ENCODE results near the gene CLNK.

CLNK gene

GRCh38 chr4:10684631-10685030, at the start of gene CLNK:
Gene CLNK, minus strand, starts transcription at chr4:10684768. Its CDS starts 16,899 bp downstream, at chr4:10667869.
- no peak for DNase-seq (ENCODE audit: low read depth)

GRCh38 chr4:10733481-10734062, 49.0 kb upstream of the CLNK start:
- DNase-seq (ENCODE audit: low read depth) = no peak

GRCh38 chr4:10732914-10733415, 48.4 kb upstream of the CLNK start:
- DNase-seq (ENCODE audit: low read depth) = no peak

GRCh38 chr4:10732235-10732913, 47.8 kb upstream of the CLNK start:
- DNase-seq (ENCODE audit: low read depth) = no peak

GRCh38 chr4:10731690-10732089, 47.1 kb upstream of the CLNK start:
- no peak for DNase-seq (ENCODE audit: low read depth)

GRCh38 chr4:10731162-10731561, 46.6 kb upstream of the CLNK start:
- no peak for DNase-seq (ENCODE audit: low read depth)

- no peak for DNase-seq (ENCODE audit: low read depth)
These were observed 46.0 kb upstream of the CLNK start for GRCh38 chr4:10730590-10730989.

- DNase-seq (ENCODE audit: low read depth) = no peak
These were observed 45.5 kb upstream of the CLNK start for GRCh38 chr4:10730019-10730418.

GRCh38 chr4:10729366-10729765, 44.8 kb upstream of the CLNK start:
- no peak for DNase-seq (ENCODE audit: low read depth)

- DNase-seq (ENCODE audit: low read depth) = no peak
These were observed 43.4 kb upstream of the CLNK start for GRCh38 chr4:10728016-10728415.

- DNase-seq (ENCODE audit: low read depth) = no peak
These were observed 42.7 kb upstream of the CLNK start for GRCh38 chr4:10727140-10727880.

GRCh38 chr4:10722957-10723356, 38.4 kb upstream of the CLNK start:
- DNase-seq (ENCODE audit: low read depth) = no peak

- DNase-seq (ENCODE audit: low read depth) = no peak
These were observed 37.0 kb upstream of the CLNK start for GRCh38 chr4:10721616-10722015.

- DNase-seq (ENCODE audit: low read depth) = no peak
These were observed 31.6 kb upstream of the CLNK start for GRCh38 chr4:10716163-10716562.

GRCh38 chr4:10715696-10716095, 31.1 kb upstream of the CLNK start:
- no peak for DNase-seq (ENCODE audit: low read depth)

- DNase-seq (ENCODE audit: low read depth) = no peak
These were observed 30.6 kb upstream of the CLNK start for GRCh38 chr4:10715135-10715534.

GRCh38 chr4:10713591-10713990, 29.0 kb upstream of the CLNK start:
- no peak for DNase-seq (ENCODE audit: low read depth)

- DNase-seq (ENCODE audit: low read depth) = no peak
These were observed 21.7 kb upstream of the CLNK start for GRCh38 chr4:10706236-10706635.

- no peak for DNase-seq (ENCODE audit: low read depth)
These were observed 19.9 kb upstream of the CLNK start for GRCh38 chr4:10704430-10704810.

- no peak for DNase-seq (ENCODE audit: low read depth)
These were observed 19.3 kb upstream of the CLNK start for GRCh38 chr4:10703766-10704429.

- no peak for DNase-seq (ENCODE audit: low read depth)
These were observed 18.6 kb upstream of the CLNK start for GRCh38 chr4:10703156-10703555.

GRCh38 chr4:10701702-10702460, 17.3 kb upstream of the CLNK start:
- no peak for DNase-seq (ENCODE audit: low read depth)
